GM12872 (cell line): ENCODE measurements around the gene CHRNA10.

Experiments
- TF ChIP-seq, protein P1 (sequence below): IDR thresholded peaks from 3 replicates; pipeline ENCODE4 v1.5.1; 2011; ENCODE audit warnings: low read depth, mild to moderate bottlenecking, low read length, moderate library complexity; ENCODE audit not compliant: insufficient read depth

Gene CHRNA10

DNA sequence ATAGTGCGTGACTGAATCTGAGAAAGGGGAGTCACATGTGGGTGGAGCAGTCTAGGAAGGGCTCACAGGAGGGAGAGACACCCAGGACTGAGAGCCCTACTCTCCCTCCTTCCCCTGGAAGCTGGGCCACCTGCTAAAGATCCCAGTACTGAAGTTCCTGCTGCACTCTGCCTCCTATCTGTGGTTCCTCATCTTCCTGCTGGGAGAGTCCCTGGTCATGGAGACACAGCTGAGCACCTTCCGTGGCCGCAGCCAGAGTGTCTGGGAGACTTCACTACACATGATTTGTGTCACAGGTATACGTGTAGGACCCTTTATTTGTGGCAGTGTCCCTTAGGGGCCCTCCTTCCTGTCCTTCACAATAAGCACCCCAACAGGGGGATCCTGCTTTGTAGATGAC, 48.7 kb downstream of the CHRNA10 start:
- TF ChIP-seq, protein P1, sequence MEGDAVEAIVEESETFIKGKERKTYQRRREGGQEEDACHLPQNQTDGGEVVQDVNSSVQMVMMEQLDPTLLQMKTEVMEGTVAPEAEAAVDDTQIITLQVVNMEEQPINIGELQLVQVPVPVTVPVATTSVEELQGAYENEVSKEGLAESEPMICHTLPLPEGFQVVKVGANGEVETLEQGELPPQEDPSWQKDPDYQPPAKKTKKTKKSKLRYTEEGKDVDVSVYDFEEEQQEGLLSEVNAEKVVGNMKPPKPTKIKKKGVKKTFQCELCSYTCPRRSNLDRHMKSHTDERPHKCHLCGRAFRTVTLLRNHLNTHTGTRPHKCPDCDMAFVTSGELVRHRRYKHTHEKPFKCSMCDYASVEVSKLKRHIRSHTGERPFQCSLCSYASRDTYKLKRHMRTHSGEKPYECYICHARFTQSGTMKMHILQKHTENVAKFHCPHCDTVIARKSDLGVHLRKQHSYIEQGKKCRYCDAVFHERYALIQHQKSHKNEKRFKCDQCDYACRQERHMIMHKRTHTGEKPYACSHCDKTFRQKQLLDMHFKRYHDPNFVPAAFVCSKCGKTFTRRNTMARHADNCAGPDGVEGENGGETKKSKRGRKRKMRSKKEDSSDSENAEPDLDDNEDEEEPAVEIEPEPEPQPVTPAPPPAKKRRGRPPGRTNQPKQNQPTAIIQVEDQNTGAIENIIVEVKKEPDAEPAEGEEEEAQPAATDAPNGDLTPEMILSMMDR = no peak

DNA sequence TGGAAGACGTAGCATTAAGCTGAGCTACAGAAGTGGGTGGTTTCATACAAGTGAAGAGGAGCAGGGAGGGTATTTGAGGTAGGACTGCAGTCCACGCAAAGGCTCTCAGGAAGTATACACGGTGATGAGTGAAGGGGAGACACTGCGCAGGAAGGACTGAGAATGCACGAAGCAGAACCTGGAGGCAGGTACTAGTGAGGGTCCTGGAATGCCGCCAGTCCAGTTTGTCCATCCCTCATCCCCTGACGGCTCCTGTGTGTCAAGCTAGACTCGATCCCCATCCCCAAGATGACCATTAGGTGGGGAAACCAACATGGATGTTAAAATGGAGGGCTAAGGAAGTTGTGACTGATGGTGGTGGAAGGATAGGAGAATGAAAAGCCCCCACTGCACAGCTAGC, 53.2 kb downstream of the CHRNA10 start:
- TF ChIP-seq, protein P1 = no peak

DNA sequence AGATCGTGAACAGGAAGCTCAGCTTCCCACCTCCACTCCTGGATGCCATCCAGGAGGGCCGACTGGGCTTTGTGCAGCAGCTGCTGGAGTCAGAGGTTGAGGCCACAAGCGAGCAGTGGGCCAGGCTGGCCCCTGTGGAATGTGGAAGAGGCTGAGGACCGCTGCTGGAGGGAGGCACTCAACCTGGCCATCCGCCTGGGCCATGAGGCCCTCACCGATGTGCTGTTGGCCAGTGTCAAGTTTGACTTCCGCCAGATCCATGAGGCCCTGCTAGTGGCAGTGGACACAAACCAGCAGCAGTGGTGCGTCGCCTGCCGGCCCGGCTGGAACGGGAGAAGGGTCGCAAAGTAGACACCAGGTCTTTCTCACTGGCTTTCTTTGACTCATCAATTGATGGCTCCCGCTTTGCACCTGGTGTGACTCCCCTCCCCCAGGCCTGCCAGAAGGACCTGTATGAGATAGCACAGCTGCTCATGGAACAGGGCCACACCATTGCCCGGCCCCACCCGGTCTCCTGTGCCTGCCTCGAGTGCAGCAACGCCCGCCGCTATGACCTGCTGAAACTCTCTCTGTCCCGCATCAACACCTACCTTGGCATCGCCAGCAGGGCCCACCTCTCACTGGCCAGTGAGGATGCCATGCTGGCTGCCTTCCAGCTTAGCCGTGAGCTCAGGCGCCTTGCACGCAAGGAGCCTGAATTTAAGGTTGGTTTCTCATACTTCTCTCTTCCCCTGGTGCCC, 54.3 kb downstream of the CHRNA10 start:
- TF ChIP-seq, protein P1 = no peak

DNA sequence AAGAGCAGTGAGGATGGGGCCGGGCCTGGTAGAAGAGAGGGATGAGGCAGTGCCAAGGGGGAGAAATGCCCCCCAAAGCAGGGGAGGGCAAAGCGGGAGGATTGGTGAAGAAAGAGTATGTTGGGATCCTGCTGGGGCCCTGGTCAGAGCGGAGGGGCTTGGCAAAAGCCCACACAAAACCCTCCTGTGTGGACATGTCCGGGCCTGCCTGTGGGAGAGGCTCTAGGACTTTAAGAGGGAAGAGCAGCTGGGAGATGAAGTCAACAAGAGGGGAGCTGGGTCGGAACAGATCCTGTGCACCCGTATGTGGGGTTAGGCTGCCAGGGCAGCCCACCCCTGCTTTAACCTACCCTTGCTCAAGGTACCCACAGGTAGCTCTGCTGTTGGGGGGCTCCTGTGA, 55.2 kb downstream of the CHRNA10 start:
- TF ChIP-seq, protein P1 = no peak
